Psoas muscle (tissue), 8 donors: ENCODE data around the gene S100Z. TPM values are rescaled to one million over a fixed set of nuclear protein-coding genes. Genes with fewer than 3 reads are reported as not detected.

Experiments
- ATAC-seq, 4 donors: fragments of 200-7000 bp; cut with Tn5 transposase; one replicate each; pipeline ENCODE4 v1.9.1; 2020; ENCODE audit warnings: moderate library complexity in 3 of 4, mild to moderate bottlenecking in 2 of 4
- DNase-seq, 2 donors: peaks; one replicate each; pipeline ENCODE4 v3.0.0-alpha.2; 2020
- H3K27ac ChIP-seq: fragments of 200-600 bp; one replicate; pipeline ENCODE4 v1.8.0; 2022
- H3K27me3 ChIP-seq, 3 donors: fragments of 200-600 bp in 1 of 3; one replicate each; pipeline versions ENCODE4 v1.6.1 to v1.8.0; 2013 to 2022; ENCODE audit warnings: low read length in 2 of 3, mild to moderate bottlenecking in 2 of 3, moderate library complexity in 1 of 3; ENCODE audit not compliant: insufficient read depth in 3 of 3
- H3K36me3 ChIP-seq, 2 donors: fragments of 200-600 bp in 1 of 2; one replicate each; pipeline versions ENCODE4 v1.6.1 to v1.8.0; 2013 to 2022; ENCODE audit warnings: low read depth in 1 of 2, mild to moderate bottlenecking in 1 of 2, moderate library complexity in 1 of 2; ENCODE audit not compliant: insufficient read depth in 1 of 2
- H3K4me1 ChIP-seq: fragments of 200-600 bp; one replicate; pipeline ENCODE4 v1.8.0; 2022
- H3K4me3 ChIP-seq: fragments of 200-600 bp; one replicate; pipeline ENCODE4 v1.8.0; 2022; ENCODE audit warnings: mild to moderate bottlenecking
- H3K9me3 ChIP-seq: fragments of 200-600 bp; one replicate; pipeline ENCODE4 v1.8.0; 2022
- CTCF ChIP-seq: fragments of 200-600 bp; IDR thresholded peaks from one replicate; pipeline ENCODE4 v1.8.0; 2022; ENCODE audit warnings: antibody characterized with exemption
- WGBS, 3 donors: extraction: QIAGEN DNeasy Blood & Tissue Kit; methylation state at CpG; one replicate each; pipeline versions ENCODE4 v1.1.6 to v1.1.7; 2013; 5-methylcytosine and 5-hydroxymethylcytosine counted together
- intact Hi-C, 2 donors: fragments of 100-400 bp; cut with DNase I; formaldehyde crosslinking; loops; one replicate each; pipeline versions ENCODE4 v1.11.0 to v1.14.2; 2022
- polyA plus RNA-seq, 3 donors: library from polyadenylated mRNA; stranded (reverse); fragments of 200-250 nt; gene quantifications; one replicate each; pipeline ENCODE4 v1.2.3, GENCODE V29; 2013
- total RNA-seq, 4 donors: library from RNA; stranded (reverse); fragmentation: NEBNext Ultra II Directional in 2 of 4; extraction: Animal tissue kit (Norgen Biotek cat#: 25700) in 2 of 4; gene quantifications; one replicate each; pipeline versions ENCODE4 v1.2.1 to v1.2.4, GENCODE V29; 2021 to 2023
- donor health status: healthy with polysubstance abuse.
- donor health status: DM: no; HTN: no; CAD: no; lungs with moderate emphysema.
- donor health status: Bipolar disorder and iron deficiency.
- donor health status: healthy.
- donor health status: DM: yes; HTN: yes; CAD: no.
- donor health status: DM: no; HTN: no; CAD: no.
- donor health status: DM: no; HTN: no; CAD: no.
- donor health status: DM: yes; HTN: yes; CAD: no.

The S100Z gene
- total and polyA plus RNA-seq, 7 donors, result 0.09 TPM; not detected in 6

DNA sequence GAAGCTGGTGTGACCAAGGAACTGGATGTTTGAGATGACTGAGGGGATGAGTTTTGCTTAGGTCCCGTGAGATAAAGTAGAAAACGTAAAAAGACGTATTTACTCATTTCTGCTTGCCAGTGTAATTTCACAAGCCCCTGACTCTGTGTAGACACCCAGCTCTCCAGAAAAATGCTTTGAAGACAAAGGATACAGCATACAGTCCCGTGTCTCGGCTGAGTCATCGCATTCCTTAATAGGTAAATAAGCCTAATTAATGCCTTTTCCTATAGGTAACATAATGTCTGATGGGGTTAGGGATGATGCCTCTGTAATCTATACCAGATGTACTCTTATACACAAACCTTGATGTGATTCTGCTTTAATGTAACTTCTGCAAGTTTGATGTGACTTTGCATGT is 20.2 kb downstream of the S100Z start:
- H3K4me3 ChIP-seq, result no peak overlapping the region
- H3K36me3 ChIP-seq, result no peaks in the 10 kb centered on the region
- no peak for TF ChIP-seq CTCF
- DNase-seq (no peak), ATAC-seq (no peak)
- no peak overlapping the region for H3K27ac ChIP-seq
- 73 to 80% (median 75%) methylated on average over 6 of the region's 6 CpGs for WGBS, 3 donors
- H3K27me3 ChIP-seq, result no peaks in the 10 kb centered on the region
- no peaks in the 10 kb centered on the region for H3K4me1 ChIP-seq
- intact Hi-C loops, result no loop called here
- no peaks in the 10 kb centered on the region for H3K9me3 ChIP-seq

DNA sequence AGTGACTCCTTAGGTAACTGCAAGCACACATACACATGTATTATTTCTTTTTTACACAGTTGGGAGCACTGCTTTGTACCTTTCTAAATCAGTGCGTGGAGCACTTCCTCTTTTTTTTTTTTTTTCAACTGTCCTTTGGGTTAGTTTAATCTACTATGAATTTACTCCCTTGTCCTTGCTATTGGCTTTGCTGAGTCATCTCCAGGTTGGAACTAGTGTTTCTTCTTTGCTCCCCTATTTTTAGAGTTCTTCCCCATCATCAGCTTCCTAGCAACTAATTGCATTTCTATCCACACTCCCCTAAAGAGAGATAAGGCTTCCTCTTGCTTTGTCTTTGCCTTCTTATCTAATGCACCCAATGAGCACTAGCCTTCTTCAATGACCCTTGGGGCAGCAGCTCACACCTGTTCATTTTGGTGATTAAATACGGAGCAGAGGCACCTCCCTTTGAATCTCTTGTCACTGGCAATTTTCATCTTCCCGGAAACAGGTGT is 24.3 kb downstream of the S100Z start:
- WGBS, 3 donors, result 35 to 50% (median 44%) methylated on average over 3 of the region's 3 CpGs

DNA sequence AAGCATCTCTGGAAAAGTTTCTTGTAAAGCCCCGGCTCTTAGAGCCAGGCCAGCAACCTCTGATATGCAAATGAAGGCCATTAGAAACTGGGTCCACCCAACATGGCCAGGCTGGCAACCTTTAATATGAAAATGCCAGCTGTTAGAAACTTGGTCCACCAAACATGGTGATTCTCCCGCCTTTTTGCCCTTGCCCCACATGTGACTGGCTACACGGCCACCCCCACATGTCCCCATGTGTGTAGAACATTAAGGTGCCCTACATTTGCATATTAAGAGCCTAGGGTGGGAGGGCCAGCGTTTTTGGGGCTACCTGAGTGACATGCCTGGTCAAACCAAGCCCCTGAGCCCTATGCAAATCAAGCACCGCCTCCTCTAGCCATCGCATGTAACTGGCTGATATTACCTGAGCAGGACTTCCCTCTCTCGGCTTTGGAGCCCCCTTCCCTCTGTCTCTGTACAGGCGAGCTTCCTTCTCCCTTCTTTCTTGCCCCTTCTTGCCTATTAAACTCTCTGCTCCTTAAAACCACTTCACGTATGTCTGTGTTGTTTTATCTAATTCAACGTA is 39.0 kb downstream of the S100Z start:
- Histone ChIP-seq H3K36me3 (no peaks in the 10 kb centered on the region), H3K9me3 (no peaks in the 10 kb centered on the region), H3K4me3 (no peak overlapping the region), H3K27ac (no peak overlapping the region), H3K4me1 (no peaks in the 10 kb centered on the region), H3K27me3 (no peaks in the 10 kb centered on the region)
- no peak for TF ChIP-seq CTCF
- intact Hi-C loops, result no loop called here
- no peak for ATAC-seq
- 77 to 80% (median 79%) methylated on average over 10 of the region's 10 CpGs for whole genome bisulfite sequencing, 3 donors
- no peak for DNase-seq

More for the DNA sequence above, 24.3 kb downstream of the S100Z start:
- TF ChIP-seq CTCF, result no peak
- intact Hi-C loops, result no loop called here
- Histone ChIP-seq H3K27ac (no peak overlapping the region), H3K4me3 (no peak overlapping the region), H3K9me3 (no peaks in the 10 kb centered on the region), H3K4me1 (no peaks in the 10 kb centered on the region), H3K36me3 (no peaks in the 10 kb centered on the region), H3K27me3 (no peaks in the 10 kb centered on the region)
- DNase-seq, result no peak
- ATAC-seq, result no peak

- no peak overlapping the region for H3K27ac ChIP-seq
- TF ChIP-seq CTCF, result no peak
- no peaks in the 10 kb centered on the region for H3K36me3 ChIP-seq
- intact Hi-C loops, result no loop called here
- H3K4me3 ChIP-seq, result no peak overlapping the region
- no peaks in the 10 kb centered on the region for H3K27me3 ChIP-seq
- 82 to 91% (median 86%) methylated on average over 2 of the region's 2 CpGs for WGBS, 3 donors
- no peaks in the 10 kb centered on the region for H3K4me1 ChIP-seq
- DNase-seq, result no peak
- H3K9me3 ChIP-seq, result peaks cover 6% of the 10 kb centered on the region
- no peak for ATAC-seq
Observed at GRCh38 chr5:76893294-76893693, 43.5 kb downstream of the S100Z start.

- no peak for ATAC-seq
- no peak for DNase-seq
- WGBS, 3 donors, result 94 to 99% (median 97%) methylated on average over 2 of the region's 2 CpGs
- Histone ChIP-seq H3K4me3 (no peak overlapping the region), H3K9me3 (peaks cover 10% of the 10 kb centered on the region), H3K27ac (no peak overlapping the region), H3K4me1 (no peaks in the 10 kb centered on the region), H3K27me3 (no peaks in the 10 kb centered on the region), H3K36me3 (no peaks in the 10 kb centered on the region)
- intact Hi-C loops, result no loop called here
- no peak for TF ChIP-seq CTCF
Observed at GRCh38 chr5:76896196-76896595, 46.4 kb downstream of the S100Z start.
